ENCODE results near the gene MSRB3. TPM values are rescaled to one million over a fixed set of nuclear protein-coding genes. Genes with fewer than 3 reads are reported as not detected.

Gene MSRB3
- total RNA-seq, 5 donors from 2014 or later (not counting 1 experiment from before 2014, with no cell fraction given) = 0.22 to 0.90 (median 0.56) TPM

DNA sequence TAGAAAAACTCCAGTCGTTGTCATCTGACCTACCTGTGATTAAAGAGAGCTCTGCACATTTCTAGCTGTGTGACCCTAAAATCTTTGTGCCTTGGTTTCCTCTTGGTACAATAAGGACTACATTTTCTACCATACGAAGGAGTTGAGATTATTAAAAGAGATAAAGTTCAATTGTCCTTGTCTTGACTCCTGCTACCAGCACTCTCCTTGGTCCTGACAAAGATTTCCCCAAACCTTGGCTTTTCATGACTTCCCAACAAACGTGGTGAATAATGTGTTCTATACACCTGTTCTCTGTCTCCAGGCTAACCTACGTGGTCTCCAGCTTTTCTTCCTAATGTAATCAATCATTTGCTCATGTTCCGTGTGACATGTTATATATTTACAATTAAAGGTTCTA is 223.5 kb downstream of the MSRB3 start:
- H3K4me3 Mint-ChIP-seq = no peak overlapping the region

DNA sequence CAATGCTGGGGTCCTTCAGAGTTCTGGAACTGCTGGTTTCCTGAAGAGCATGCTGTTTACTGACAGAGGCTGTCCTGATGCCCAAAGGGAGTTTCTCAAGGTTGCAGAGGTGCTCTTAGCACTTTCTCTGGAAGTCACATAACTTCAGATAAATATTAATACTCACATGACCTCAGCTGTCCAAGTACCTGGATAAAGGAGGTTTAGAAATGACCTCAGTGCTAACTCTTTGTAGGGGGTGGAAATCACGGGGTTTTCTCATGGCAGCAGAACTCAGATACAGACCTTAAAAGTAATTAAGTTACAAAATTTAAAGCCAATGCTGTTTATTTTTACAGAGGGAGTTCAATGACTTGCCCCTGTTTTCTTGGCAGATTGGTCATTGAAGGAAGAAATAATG is 225.9 kb downstream of the MSRB3 start:
- H3K9me3 ChIP-seq = no peaks in the 10 kb centered on the region
- ChIA-PET POLR2A (no interaction called here), CTCF (no interaction called here)
- H3K36me3 Mint-ChIP-seq = no peaks in the 10 kb centered on the region
- no peak overlapping the region for H3K27ac Mint-ChIP-seq
- no peaks in the 10 kb centered on the region for H3K4me1 ChIP-seq (ENCODE audit: control insufficient read depth in 1 of 2, extremely low read depth in 1 of 2, insufficient read depth in 2 of 2, low read length in 2 of 2)
- no peaks in the 10 kb centered on the region for H3K36me3 ChIP-seq (ENCODE audit: control insufficient read depth in 2 of 2, extremely low read depth in 1 of 2, insufficient read depth in 1 of 2, low read length in 1 of 2)
- H3K9me3 Mint-ChIP-seq = no peaks in the 10 kb centered on the region
- H3K27ac ChIP-seq (ENCODE audit: low read length) = no peak overlapping the region
- H3K27me3 Mint-ChIP-seq = peaks cover 0 to 10% of the 10 kb centered on the region in 2 donors
- H3K4me3 Mint-ChIP-seq = no peak overlapping the region
- H3K4me1 Mint-ChIP-seq = no peaks in the 10 kb centered on the region
- peaks cover 0 to 7% of the 10 kb centered on the region in 2 experiments for H3K27me3 ChIP-seq (replicated peaks in 1 of 2; ENCODE audit: control insufficient read depth in 2 of 2, extremely low read depth in 1 of 2, insufficient read depth in 2 of 2, low read length in 1 of 2)
- no peak overlapping the region for H3K4me3 ChIP-seq (ENCODE audit: control insufficient read depth in 1 of 2, extremely low read depth in 1 of 2, low read length in 1 of 2)
- ATAC-seq (replicated peaks in 1 of 4) = no peak
- no CpG with 5 or more reads among the region's 1 CpG for WGBS (ENCODE audit: insufficient coverage)
- no peak for DNase-seq

More for the DNA sequence above, 223.5 kb downstream of the MSRB3 start:
- WGBS (ENCODE audit: insufficient coverage) = 83% methylated on average over 1 of the region's 5 CpGs
- no peaks in the 10 kb centered on the region for H3K4me1 ChIP-seq (ENCODE audit: control insufficient read depth in 1 of 2, extremely low read depth in 1 of 2, insufficient read depth in 2 of 2, low read length in 2 of 2)
- CTCF ChIA-PET = no interaction called here
- Mint-ChIP-seq H3K27me3 (peaks cover 0 to 10% of the 10 kb centered on the region in 2 donors), H3K27ac (no peak overlapping the region), H3K9me3 (no peaks in the 10 kb centered on the region), H3K36me3 (no peaks in the 10 kb centered on the region), H3K4me1 (no peaks in the 10 kb centered on the region)
- no peak overlapping the region for H3K27ac ChIP-seq (ENCODE audit: low read length)
- no peak for ATAC-seq (replicated peaks in 1 of 4)
- H3K9me3 ChIP-seq = no peaks in the 10 kb centered on the region
- H3K4me3 ChIP-seq (ENCODE audit: control insufficient read depth in 1 of 2, extremely low read depth in 1 of 2, low read length in 1 of 2) = no peak overlapping the region
- DNase-seq = no peak
- no peaks in the 10 kb centered on the region for H3K36me3 ChIP-seq (ENCODE audit: control insufficient read depth in 2 of 2, extremely low read depth in 1 of 2, insufficient read depth in 1 of 2, low read length in 1 of 2)
- POLR2A ChIA-PET = no interaction called here
- H3K27me3 ChIP-seq (replicated peaks in 1 of 2; ENCODE audit: control insufficient read depth in 2 of 2, extremely low read depth in 1 of 2, insufficient read depth in 2 of 2, low read length in 1 of 2) = peaks cover 0 to 7% of the 10 kb centered on the region in 2 experiments

DNA sequence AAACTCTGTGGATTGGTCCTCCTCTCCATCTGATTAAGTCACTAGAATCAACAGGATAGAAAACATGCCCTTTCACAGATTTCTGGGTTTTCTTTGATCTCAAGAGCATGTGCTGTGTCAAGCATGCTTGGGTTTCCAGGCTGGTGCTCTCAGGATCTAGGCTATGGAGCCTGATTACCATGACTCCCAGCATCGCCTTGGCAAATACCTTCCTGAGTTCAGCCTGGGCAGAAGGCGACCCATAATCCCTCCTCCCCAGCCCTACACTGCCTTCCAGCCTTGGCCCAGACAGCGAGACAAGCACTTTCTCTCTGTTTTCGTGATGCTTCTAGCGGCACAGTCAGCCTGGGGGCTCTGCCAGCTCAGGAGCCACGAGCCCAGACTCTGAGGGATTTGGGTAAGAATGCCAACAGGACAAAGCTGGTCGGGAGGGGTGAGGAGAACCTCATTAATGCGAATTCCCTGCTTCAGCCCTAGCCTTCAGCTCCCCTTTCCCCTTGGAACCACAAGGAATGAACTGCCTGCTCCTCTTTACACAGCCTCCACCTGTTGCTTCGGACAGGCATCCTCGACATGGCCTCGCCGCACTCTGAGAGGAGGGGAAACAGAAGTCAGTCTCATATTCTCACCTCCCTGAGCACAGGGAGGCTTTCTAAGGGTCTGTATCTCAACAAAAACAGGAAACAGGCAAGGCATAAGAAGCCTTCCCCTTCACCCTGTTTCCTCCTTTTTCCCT is 227.1 kb downstream of the MSRB3 start:
- ChIA-PET CTCF (no interaction called here), POLR2A (no interaction called here)
- no peak for DNase-seq
- H3K27me3 Mint-ChIP-seq = peaks cover 0 to 10% of the 10 kb centered on the region in 2 donors
- Histone ChIP-seq H3K27ac (ENCODE audit: low read length) (no peak overlapping the region), H3K4me3 (ENCODE audit: control insufficient read depth in 1 of 2, extremely low read depth in 1 of 2, low read length in 1 of 2) (no peak overlapping the region), H3K36me3 (ENCODE audit: control insufficient read depth in 2 of 2, extremely low read depth in 1 of 2, insufficient read depth in 1 of 2, low read length in 1 of 2) (no peaks in the 10 kb centered on the region), H3K27me3 (replicated peaks in 1 of 2; ENCODE audit: control insufficient read depth in 2 of 2, extremely low read depth in 1 of 2, insufficient read depth in 2 of 2, low read length in 1 of 2) (peaks cover 0 to 9% of the 10 kb centered on the region in 2 experiments), H3K9me3 (no peaks in the 10 kb centered on the region), H3K4me1 (ENCODE audit: control insufficient read depth in 1 of 2, extremely low read depth in 1 of 2, insufficient read depth in 2 of 2, low read length in 2 of 2) (no peaks in the 10 kb centered on the region)
- WGBS (ENCODE audit: insufficient coverage) = 76% methylated on average over 5 of the region's 12 CpGs
- H3K4me1 Mint-ChIP-seq = no peaks in the 10 kb centered on the region
- no peak for ATAC-seq (replicated peaks in 1 of 4)
- no peaks in the 10 kb centered on the region for H3K9me3 Mint-ChIP-seq
- no peaks in the 10 kb centered on the region for H3K36me3 Mint-ChIP-seq
- H3K27ac Mint-ChIP-seq = no peak overlapping the region
- H3K4me3 Mint-ChIP-seq = no peak overlapping the region

DNA sequence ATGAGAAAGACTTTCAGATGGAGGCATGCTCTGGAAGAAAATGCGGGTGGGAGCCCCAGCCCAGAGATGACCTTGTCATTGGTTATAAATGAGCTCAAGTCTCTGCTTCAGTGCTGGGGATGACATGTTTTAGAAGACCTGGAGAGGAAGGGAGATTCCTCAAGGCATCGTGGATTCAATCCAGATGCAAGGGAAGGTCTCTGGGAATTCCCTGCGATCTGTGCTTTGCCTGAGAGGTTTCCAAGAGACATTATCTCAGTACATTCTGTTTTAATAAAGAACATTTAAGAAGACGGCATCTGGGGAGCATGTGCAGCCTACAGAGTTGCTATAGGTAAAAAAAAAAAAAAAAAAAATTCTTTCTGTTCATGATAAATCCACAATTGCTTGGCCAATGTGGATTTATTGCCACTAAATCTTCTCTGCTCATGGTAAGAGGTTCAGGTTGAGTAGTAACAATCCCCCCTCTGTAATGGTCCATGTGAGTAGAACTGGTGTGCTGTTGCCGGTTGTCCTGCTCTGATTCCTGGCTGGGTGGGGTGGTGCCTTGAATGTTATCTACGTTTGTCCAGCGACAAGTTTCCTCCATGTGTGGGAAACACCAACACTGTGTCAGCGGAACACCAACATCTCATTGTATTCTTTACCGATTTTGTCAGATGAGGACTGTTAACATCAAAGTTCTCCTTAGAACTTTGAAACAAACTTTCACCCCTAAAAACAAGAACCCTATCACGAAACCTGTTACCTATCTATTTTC is 230.0 kb downstream of the MSRB3 start:
- ATAC-seq (replicated peaks in 1 of 4) (no peak), DNase-seq (no peak)
- WGBS (ENCODE audit: insufficient coverage) = 71% methylated on average over 1 of the region's 10 CpGs
- H3K4me3 ChIP-seq (ENCODE audit: control insufficient read depth in 1 of 2, extremely low read depth in 1 of 2, low read length in 1 of 2) = no peak overlapping the region
- H3K36me3 ChIP-seq (ENCODE audit: control insufficient read depth in 2 of 2, extremely low read depth in 1 of 2, insufficient read depth in 1 of 2, low read length in 1 of 2) = no peaks in the 10 kb centered on the region
- no peak overlapping the region for H3K4me3 Mint-ChIP-seq
- H3K4me1 ChIP-seq (ENCODE audit: control insufficient read depth in 1 of 2, extremely low read depth in 1 of 2, insufficient read depth in 2 of 2, low read length in 2 of 2) = no peaks in the 10 kb centered on the region
- no peaks in the 10 kb centered on the region for H3K9me3 Mint-ChIP-seq
- POLR2A ChIA-PET = no interaction called here
- no peaks in the 10 kb centered on the region for H3K4me1 Mint-ChIP-seq
- CTCF ChIA-PET = interaction anchor here in 1 of 2 donors (0.7 kb wide), 1 partner anchor 133 kb away, joined by 3 read pairs; no protein-coding TSS in a partner anchor
- H3K27ac ChIP-seq (ENCODE audit: low read length) = no peak overlapping the region
- H3K36me3 Mint-ChIP-seq = no peaks in the 10 kb centered on the region
- no peak overlapping the region for H3K27ac Mint-ChIP-seq
- no peaks in the 10 kb centered on the region for H3K9me3 ChIP-seq
- H3K27me3 Mint-ChIP-seq = no peaks in the 10 kb centered on the region
- peaks cover 0 to 16% of the 10 kb centered on the region in 2 experiments for H3K27me3 ChIP-seq (replicated peaks in 1 of 2; ENCODE audit: control insufficient read depth in 2 of 2, extremely low read depth in 1 of 2, insufficient read depth in 2 of 2, low read length in 1 of 2)

DNA sequence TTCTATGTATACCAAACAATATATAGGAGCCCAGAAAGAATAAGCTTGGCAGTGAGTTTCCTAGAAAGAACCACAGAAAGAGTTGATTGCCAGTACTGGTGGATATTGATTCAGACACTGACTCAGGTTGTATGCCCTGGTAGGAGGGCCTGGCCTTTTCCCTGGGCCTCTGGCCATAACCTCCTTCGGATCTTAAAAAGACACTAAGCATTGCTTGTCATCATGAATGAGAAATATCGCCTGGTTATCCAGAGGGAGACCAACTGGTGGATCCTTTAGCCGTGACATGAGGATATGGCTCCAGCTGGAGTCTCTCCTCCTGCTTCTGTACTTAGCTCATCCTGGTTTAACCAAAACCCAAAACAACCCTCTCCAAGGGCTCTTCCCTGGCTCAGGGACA is 231.5 kb downstream of the MSRB3 start:
- no peaks in the 10 kb centered on the region for H3K27me3 Mint-ChIP-seq
- H3K4me1 Mint-ChIP-seq = no peaks in the 10 kb centered on the region
- no peak for DNase-seq
- H3K27me3 ChIP-seq (replicated peaks in 1 of 2; ENCODE audit: control insufficient read depth in 2 of 2, extremely low read depth in 1 of 2, insufficient read depth in 2 of 2, low read length in 1 of 2) = peaks cover 0 to 16% of the 10 kb centered on the region in 2 experiments
- ChIA-PET CTCF (no interaction called here), POLR2A (no interaction called here)
- H3K4me3 ChIP-seq (ENCODE audit: control insufficient read depth in 1 of 2, extremely low read depth in 1 of 2, low read length in 1 of 2) = no peak overlapping the region
- no peaks in the 10 kb centered on the region for H3K36me3 Mint-ChIP-seq
- no peaks in the 10 kb centered on the region for H3K9me3 Mint-ChIP-seq
- WGBS (ENCODE audit: insufficient coverage) = 100% methylated on average over 2 of the region's 3 CpGs
- H3K4me1 ChIP-seq (ENCODE audit: control insufficient read depth in 1 of 2, extremely low read depth in 1 of 2, insufficient read depth in 2 of 2, low read length in 2 of 2) = no peaks in the 10 kb centered on the region
- no peak for ATAC-seq (replicated peaks in 1 of 4)
- H3K27ac Mint-ChIP-seq = no peak overlapping the region
- H3K4me3 Mint-ChIP-seq = no peak overlapping the region
- no peak overlapping the region for H3K27ac ChIP-seq (ENCODE audit: low read length)
- no peaks in the 10 kb centered on the region for H3K9me3 ChIP-seq
- no peaks in the 10 kb centered on the region for H3K36me3 ChIP-seq (ENCODE audit: control insufficient read depth in 2 of 2, extremely low read depth in 1 of 2, insufficient read depth in 1 of 2, low read length in 1 of 2)

DNA sequence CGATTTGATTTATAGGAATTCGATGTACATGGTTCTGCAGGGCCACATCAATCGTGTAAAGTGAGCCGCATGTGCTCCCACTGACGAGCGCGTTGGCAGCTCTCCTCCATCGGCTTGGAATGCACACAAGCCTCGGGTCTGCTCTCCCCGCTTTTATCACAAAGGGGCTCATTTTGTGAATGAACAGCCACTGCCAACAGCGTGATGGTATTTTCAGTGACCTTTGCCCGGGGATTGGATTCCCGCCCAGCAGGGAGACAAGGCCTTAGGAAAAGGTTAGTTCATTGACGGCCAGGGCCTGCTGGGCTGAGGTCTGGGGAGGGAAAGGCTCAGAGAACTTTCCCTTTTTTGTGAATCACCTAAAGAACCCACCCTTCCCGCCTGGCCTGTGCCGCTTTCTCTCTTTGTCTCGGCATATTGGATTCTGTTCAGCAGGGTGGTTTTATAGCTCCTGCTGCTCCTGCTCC is 232.1 kb downstream of the MSRB3 start:
- no peaks in the 10 kb centered on the region for H3K4me1 ChIP-seq (ENCODE audit: control insufficient read depth in 1 of 2, extremely low read depth in 1 of 2, insufficient read depth in 2 of 2, low read length in 2 of 2)
- Mint-ChIP-seq H3K9me3 (no peaks in the 10 kb centered on the region), H3K4me1 (no peaks in the 10 kb centered on the region), H3K36me3 (no peaks in the 10 kb centered on the region), H3K27ac (no peak overlapping the region), H3K4me3 (no peak overlapping the region), H3K27me3 (no peaks in the 10 kb centered on the region)
- CTCF ChIA-PET = no interaction called here
- DNase-seq (no peak), ATAC-seq (replicated peaks in 1 of 4) (no peak)
- peaks cover 0 to 14% of the 10 kb centered on the region in 2 experiments for H3K27me3 ChIP-seq (replicated peaks in 1 of 2; ENCODE audit: control insufficient read depth in 2 of 2, extremely low read depth in 1 of 2, insufficient read depth in 2 of 2, low read length in 1 of 2)
- no peaks in the 10 kb centered on the region for H3K9me3 ChIP-seq
- WGBS (ENCODE audit: insufficient coverage) = 93% methylated on average over 6 of the region's 17 CpGs
- H3K4me3 ChIP-seq (ENCODE audit: control insufficient read depth in 1 of 2, extremely low read depth in 1 of 2, low read length in 1 of 2) = no peak overlapping the region
- POLR2A ChIA-PET = interaction anchor here in 1 of 2 donors (0.7 kb wide), 1 partner anchor 50 kb away, joined by 8 read pairs; no protein-coding TSS in a partner anchor
- H3K36me3 ChIP-seq (ENCODE audit: control insufficient read depth in 2 of 2, extremely low read depth in 1 of 2, insufficient read depth in 1 of 2, low read length in 1 of 2) = no peaks in the 10 kb centered on the region
- H3K27ac ChIP-seq (ENCODE audit: low read length) = no peak overlapping the region
